HG03045 (cell line): ENCODE measurements around the gene FOXL2.
A peak's percentile ranks its signal among the peaks of the same experiment; 100 is the strongest.
"Not testable (repeated sequence)": the region's sequence is repeated elsewhere in the genome, so short reads cannot be mapped to it uniquely, and the experiment has no call there.

Source experiments
- ATAC-seq: cut with Tn5 transposase; IDR thresholded peaks from one replicate; pipeline ENCODE4 v1.9.1; 2021; ENCODE audit warnings: mild to moderate bottlenecking, moderate library complexity; ENCODE audit not compliant: unreplicated experiment

FOXL2 gene

GRCh38 chr3:138933981-138934691, 12.8 kb downstream of the FOXL2 start:
- no peak for ATAC-seq

DNA sequence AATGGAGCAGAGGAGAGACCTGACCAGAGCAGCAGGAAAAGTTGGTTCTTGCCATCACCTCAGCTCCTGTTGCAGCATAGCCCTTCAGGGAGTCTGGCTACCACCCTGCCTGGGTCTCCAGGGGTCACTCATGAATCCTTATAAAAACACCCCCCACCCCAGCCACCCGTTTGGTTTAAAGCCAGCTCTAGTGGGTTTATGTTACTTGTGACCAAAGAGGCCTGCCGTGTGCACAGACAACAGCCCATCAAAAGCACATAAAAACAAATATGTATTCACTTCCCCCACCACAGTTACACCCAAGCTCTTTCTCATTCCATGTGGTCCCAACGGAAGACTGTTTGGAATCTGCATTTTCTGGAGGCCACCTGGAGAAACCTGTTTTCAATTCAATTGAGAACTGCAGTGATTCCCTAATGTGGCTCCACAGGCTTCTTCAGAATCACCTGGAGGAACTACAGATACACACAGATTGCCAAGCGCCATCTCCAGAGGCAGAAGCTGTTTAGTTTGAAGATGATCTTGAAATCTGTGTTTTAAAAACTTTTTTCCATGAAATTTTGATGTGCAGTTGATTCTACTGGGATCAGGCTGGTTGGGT, 13.8 kb downstream of the FOXL2 start:
- ATAC-seq = no peak

GRCh38 chr3:138928727-138929372, 18.1 kb downstream of the FOXL2 start:
- no peak for ATAC-seq

GRCh38 chr3:138923531-138923994, 23.4 kb downstream of the FOXL2 start:
- no peak for ATAC-seq

- not testable (repeated sequence) for ATAC-seq
Observed at GRCh38 chr3:138922400-138922799, 24.5 kb downstream of the FOXL2 start.

DNA sequence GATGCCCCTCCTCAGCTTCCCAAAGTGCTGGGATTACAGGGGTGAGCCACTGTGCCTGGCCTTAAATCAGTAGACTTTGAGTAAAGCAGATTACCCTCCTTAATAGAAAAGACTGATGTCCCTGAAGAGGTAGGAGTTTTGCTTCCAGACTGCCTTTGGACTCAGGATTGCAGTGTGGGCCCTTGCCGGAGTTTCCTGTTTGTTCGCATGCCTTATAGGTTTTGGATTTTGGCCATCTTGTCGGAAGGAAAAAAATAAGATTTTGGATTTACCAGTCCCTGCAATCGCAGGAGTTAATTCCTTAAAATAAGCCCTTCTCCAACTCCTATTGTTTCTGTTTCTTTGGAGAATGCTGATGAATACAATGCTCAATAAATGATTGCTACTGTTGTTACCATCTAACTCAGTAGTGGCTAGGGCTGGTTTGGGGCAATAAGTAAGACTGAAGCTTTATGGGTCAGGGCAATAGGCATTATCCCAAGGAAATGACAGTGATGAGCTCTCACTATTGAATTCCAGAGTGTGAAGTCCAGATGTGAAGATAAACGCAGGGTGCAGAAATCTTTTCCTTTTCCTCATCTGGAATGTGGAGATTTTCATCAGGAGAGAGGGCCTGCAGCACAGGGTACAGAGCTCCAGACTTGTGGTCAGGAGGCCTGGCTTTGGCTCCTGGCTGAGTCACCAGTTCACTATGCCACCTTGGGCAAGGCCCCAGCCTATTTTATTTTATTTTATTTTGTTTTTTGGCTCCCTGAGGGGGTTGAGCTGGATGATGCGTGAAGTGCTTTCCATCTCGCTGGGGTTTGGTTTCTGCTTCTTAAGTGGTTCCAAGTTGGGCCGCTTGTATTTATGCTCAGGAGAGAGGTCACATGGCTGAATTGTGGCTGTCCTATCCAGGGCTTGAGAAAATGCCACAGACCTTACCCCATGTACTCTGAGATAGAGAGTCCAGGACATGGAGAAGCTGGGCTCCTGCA, 25.3 kb downstream of the FOXL2 start:
- ATAC-seq = no peak

- no peak for ATAC-seq
Observed at GRCh38 chr3:138919325-138919724, 27.6 kb downstream of the FOXL2 start.

DNA sequence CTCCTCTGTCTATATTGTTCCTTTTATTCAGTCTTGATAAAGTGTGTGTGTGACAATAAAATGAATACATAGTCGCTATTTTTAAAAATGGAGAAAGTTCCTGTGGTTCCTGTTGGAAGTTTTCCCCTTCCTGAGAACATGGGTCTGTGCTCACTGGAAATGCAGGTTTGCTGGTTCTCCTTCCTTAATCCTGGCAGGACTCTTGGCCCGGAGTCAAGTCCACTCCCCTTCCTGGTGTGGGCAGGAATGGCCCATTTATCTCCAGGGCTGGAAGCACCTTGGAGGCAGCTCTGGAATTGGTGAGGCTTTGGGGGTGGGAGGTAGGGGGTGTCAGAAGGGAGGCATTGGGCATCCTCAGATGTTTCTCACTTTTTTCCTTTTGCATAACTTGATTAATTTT, 30.1 kb downstream of the FOXL2 start:
- no peak for ATAC-seq

DNA sequence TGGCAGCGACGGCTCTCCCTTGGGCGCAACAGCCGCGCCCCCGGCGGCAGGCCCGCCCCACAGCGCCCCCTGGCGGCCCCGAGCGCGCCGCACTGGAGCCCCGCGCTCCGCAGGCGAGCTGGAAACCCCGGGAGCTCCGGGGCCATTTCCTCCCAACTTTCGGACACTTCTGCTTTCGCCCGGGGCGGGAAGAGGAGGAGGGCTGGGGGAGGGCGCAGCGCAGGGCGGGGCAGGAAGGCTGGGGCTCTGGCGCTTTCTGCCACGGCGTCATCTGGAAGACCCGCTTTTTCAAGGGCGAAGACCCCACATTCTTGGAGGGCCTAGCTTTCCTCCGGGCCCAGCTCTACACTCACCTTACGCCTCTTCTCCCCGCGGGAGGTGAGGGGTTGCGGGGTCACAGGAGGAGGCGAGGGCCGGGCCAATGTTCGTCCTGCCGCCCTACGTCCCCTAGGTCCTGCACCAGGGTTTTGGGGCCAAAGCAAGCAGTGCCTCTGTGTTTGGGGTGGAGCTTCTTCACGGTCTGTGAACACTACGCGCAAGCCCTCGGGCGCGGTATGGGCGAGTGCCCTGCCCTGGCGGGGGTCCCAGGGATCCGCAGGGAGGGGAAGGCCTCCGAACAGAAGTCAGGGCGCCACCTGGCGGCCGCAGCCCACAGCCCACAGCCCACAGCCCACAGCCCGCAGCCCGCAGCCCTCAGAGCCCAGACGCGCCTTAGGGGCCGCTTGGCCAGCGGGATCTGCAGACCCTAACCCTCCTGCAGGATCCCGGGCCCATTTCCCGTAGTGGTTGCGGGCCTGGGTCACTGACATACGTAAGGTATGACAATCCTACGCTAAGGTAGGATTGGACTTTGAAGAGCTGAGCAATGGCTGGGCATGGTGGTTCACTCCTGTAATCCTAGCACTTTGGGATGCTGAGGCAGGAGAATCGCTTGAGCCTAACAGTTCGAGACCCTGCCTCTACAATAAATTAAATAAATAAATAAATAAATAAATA, 31.1 kb downstream of the FOXL2 start:
- ATAC-seq = peak; percentile 91

DNA sequence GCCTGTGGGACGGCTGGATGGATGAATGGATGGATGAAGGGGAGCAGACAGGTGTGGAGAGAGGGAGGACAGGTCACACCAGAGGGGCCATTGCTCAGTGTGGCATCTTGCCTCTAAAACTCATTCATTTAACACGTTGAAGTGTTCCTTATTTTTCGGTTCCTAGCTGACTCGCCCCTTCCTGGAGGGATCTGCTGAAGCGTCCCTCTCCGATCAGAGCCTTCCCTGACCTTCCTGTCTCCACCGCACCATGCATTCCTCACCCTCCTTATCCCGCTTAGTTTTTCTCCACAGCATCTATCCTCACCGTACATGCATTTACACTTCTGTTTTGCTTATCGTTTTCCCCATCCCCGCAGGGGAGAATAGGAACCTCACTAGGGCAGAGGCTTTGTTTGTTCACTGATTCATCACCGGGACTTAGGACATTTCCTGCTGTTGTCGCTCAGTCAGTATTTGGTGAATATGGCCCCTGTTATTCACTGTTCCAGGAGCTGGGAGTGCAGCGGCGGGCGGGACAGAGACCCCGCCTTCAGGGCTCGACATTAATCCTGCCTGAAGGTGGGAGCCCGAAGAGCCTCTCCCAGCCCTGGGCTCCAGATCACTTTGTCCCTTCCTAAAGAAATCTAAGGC, 32.0 kb downstream of the FOXL2 start:
- peak; percentile 12 for ATAC-seq

DNA sequence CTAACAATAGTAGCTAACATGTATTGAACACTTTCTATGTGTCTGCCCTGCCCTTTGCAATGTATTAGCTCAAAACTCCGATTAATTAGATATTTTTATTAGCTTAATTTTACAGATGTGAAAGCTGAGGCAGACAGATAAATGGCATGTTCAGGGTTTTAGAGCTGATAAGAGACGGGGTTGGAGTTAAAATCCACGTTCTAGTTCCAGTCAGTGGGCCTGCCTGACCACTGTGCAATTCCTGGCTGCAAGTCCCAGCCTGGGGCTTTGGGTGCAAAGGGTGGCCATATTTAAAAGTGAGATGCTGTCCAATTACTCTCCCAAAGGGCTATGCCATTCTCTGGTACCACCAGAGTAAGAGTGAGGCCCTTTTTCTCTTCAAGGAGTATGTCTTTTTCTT, 33.2 kb downstream of the FOXL2 start:
- ATAC-seq = no peak

DNA sequence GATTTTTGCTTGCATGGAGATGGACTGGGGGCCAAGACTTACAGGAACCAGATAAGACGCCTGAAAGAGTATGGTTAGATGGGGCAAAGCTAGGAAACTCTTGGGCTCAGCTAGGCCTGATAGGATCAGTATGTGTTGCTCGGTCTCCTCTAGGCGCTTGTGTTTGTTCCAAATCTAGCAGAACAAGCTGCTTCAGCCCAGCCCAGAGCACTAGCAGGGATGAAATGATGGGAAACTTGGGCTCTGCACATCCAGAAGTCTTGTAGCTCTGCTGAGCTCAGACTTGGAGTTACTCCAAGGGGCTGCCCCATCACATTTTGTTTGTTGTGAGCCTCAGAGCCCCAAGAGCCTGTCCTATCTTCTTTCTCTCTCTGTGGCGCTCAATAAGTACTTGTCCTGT, 34.7 kb downstream of the FOXL2 start:
- no peak for ATAC-seq

DNA sequence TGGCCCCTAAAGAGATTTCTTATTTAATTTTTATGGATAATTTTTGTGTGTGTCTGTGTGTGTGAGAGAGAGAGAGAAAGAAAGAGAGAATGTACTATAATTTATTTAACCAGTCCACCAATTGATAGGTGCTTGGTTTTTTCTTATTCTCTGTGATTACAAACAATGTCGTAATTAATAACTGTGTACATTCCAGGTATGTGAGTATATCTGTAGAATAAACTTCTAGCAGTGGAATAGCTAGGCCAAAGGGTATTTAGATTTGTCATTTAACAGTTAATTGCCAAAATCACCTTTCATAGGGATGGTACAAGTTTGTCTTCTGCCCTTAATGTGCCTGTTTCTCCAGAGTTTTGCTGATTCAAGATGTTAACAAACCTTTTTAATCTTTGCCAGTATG, 35.3 kb downstream of the FOXL2 start:
- ATAC-seq = no peak

DNA sequence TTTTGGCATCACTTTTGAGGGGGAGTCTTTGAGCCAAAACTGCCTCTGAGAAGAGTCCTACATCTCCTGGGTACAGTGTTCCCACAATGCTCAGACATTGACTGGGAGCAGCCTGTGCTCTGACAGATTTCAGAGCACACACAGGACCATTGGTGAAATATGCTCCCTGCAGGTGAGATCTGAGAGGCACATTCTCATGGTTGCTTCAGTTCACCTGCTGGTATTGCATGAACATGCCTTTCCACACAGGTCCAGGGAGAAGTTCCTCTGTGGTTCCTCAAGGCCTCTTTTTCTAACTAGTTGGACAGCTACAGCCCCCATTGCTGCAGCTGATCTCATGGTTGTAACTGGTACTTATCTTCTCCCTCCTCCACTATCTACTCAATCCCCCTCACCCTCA, 37.0 kb downstream of the FOXL2 start:
- ATAC-seq = no peak

DNA sequence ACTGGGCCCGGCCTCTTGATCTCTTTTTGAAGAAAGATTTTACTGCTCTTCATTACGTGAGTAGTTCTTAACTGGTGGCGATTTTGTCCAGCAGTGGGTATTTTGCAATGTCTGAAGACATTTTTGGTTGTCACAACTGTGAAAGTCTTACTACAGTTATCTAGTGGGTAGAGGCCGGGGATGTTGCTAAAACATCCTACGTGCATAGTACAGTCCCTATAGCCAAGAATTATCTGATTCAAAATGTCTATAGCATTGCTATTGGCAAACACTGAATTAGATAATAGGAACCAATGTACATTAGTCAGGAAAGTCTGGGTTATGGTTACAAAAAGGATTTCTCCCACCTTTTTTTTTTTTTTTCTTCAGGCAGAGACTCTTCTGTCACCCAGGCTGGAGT, 38.1 kb downstream of the FOXL2 start:
- no peak for ATAC-seq

GRCh38 chr3:138907539-138907938, 39.4 kb downstream of the FOXL2 start:
- ATAC-seq = no peak

DNA sequence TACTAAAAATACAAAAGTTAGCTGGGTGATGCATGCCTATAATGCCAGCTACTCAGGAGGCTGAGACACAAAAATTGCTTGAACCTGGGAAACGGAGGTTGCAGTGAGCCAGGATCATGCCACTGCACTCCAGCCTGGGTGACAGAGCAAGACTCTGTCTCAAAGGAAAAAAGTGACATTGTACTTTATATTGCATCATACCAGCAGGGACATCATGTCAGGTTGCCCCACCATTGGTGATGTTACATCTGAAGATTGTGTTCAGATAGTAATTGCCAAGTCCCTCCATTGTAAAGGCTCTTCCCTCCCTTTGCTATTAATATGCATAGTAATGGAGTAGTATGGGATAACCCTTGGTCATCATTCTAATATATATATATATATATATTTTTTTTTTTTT, 44.8 kb downstream of the FOXL2 start:
- no peak for ATAC-seq

DNA sequence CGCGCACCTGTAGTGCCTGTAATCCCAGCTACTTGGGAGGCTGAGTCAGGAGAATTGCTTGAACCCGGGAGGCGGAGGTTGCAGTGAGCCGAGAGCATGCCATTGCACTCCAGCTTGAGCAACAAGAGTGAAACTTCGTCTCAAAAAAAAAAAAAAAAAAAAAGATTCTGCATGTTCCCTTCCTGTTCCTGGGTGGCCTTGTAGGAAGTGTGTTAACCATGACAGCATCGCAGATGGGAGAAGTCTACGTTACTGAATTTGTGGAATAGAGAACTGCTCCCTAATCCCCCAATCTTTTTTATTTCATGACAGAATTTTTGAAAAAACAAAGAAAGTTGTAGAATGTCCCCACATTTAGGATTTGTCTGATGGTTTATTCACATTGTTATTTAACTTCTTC, 45.4 kb downstream of the FOXL2 start:
- no peak for ATAC-seq

DNA sequence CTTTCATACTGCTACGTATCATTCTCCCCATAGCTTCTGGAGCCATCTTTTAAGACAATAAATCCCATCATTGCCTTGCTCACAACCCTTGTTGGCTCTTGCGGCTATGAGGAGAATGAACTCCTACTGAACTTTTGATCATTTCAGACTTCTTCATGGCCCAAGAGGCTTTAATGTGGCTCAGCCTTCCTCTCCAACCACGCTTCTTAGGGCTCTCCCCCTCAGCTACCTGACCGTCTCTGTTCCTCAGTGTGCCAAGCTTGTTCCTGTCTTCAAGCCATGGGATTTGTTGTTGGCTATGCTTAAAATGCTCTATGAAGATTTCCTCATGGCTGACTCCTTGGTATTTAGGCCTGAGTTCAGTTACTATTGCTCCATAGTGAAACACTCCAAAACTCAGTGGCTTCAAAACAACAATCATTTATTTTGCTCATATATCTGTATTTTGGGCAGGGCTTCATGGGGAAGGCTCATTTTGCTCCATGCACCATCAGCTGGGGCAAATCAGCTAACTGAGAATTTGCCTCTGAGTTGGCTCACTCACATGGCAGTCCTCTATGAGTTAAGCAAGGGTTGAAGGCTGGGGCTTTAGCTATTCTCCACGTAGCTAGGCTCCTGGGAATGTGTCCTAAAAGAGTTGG, 47.5 kb downstream of the FOXL2 start:
- no peak for ATAC-seq
